HS-27A (cell line): Measurements from ENCODE around the gene SLC16A4.

Experiments used
- DNase-seq: peaks from one replicate; pipeline ENCODE4 v3.0.0-alpha.2; 2012; ENCODE audit warnings: low read depth, missing footprints

Gene SLC16A4

DNA sequence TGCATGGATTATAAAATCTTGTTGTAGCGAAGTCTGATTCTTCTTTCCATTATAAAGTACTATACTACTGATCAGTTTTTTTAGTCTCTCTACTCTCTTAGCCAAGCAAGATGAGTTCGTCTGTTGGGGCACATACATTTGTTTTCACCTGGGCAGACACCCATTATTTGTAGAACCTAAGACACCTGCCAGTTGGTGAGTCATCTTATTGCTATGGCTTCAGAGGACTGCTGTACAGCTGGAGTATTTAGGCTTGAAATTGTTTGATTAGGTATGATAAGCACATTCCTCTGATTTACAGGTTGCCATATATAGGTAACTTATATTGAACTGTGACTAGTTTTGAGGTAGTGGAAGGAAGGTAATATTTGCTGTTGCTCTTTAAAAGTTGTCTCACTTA, 34.4 kb downstream of the SLC16A4 start:
- DNase-seq: no peak

DNA sequence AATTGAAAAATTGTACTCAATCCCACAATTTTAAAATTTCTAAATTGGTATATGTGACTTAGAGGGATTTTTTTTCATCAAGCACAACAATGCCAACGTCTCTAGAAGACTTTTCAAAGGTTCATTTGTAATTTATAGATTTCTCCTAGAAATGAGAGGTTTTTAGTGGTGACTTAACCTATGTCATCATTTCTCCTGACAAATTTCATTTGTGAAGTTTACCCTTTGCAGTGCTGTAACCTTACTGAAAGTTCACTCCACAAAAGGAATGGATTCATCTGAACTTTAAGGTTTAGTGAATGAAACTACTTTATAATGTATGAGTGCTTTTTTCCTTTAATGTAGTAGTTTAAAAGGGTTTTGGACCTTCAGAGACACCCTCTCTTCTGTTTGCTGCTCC, 35.5 kb downstream of the SLC16A4 start:
- DNase-seq: no peak

DNA sequence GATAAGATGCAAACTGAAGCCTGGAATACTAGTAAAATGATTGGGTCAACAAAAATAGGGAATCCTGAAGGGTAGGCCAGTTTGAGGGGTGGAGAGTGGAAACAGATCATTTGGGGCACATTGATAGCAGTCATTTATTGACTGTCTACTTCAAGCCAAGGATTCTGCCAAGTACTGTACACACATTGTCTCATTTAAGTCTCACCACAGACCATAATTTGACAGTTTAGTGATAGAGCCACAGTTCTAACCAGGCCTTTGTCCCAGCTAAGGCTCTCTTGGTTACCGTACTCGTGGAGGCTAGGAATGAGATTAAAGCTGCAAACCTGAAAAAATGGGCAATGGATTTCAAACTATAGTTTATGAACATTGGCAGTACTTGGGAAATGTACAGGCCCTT, 40.5 kb downstream of the SLC16A4 start:
- no peak for DNase-seq

DNA sequence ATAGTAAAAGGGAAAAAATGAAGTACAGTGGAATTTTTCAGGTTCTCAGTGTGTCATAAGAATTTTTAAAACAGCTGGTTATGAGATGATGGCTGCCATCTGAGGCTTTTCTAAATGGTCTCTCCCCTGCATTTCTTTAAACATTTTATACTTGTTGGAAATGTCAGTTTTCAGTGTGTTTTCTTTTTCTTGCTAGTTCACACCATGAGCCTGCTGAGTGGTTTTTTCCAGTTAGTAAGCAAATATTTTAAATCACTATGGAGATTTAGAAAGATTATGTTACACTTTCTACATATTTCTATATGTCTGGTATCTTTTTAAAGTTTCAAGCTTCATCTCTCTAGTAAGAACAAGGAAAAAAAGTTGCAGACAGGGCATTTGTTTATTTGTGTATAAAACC, 42.1 kb downstream of the SLC16A4 start:
- DNase-seq: no peak

DNA sequence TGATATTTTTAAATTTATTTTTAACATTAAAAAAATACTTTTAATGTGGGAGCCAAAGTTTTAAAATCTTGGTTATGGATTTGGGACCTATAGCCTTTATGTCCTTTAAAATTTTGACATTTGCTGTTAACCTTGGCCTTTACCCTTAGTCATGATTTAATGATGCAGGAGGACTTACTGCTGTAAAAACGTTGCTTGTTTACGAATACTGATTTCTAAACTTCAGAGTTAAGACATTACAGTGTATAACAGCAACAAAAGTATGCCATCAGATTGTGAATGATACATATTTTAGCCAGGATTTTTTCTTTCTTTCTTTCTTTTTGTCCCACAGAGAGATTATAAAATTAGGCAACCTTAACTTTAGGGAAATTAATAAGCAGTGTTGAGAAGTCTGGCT, 42.8 kb downstream of the SLC16A4 start:
- DNase-seq: no peak

DNA sequence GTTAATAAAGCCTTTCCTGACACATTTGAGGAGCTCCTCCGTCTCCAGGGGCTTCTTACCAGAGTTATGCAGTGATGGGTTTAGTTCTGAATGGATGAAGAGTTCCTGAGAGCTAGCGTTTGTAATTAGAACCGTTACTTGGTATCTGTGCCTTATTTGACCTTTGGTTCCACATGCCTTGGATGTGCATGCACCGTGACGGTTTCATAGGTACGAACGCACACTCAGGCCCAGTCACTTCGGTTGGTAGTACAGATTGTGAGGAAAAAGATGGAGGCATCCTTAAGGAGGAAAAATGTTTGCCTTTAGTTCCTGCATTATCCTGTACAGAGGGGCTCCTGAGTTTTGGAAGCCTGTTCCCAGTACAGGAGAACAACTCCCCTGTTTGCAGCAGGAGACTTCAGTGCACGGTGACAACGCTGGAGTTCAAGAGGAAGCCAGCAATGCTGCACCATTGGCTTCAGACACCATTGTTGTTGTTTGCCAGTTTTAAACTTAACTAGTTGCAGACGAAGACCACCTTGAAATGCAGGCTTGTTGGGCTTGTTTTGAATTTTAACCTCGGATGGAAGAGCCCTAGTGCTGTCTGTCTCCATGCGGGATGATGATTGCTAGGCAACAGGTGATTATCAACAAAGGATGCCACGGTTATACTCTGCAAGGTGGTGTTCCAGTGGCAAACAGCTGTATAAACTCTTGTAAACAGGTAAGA, 43.5 kb downstream of the SLC16A4 start:
- DNase-seq: no peak

DNA sequence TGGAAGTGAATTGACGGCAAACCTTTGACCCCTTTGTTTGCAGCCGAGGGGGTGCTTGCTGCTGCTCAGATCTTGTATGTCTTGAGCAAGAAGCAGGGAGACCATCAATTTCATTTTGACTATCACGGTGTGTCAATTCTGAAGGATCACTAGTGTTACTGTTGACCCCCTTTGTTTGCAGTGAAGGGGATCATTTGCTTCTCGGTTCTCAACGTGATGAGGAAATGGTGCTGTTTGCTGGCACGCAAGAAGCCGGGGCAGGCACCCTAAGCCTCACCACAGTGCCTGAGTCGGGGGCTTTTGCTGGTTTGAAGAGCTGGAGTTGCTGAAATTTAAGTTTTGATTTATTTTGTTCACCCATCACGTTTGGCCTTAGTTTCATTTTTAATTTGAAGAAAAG, 44.1 kb downstream of the SLC16A4 start:
- no peak for DNase-seq

DNA sequence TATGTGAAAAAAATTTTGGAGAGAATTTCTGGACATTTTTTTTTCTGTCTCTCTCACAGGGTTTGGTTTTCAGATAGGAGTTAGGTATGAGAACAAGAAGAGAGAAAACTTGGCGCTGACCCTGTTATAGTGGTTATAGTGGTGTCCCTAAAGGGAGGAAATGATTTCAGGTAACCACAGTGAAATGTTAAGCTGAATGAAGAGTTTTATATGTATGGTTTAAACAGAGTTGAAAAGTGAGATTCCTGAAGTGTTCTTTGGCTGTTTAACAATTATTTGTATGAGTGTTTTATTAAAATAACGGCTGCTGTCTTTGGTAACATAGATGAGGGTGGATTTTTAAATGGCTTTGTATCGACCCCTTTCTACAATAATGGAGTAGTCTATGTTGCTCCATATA, 45.3 kb downstream of the SLC16A4 start:
- DNase-seq: no peak

DNA sequence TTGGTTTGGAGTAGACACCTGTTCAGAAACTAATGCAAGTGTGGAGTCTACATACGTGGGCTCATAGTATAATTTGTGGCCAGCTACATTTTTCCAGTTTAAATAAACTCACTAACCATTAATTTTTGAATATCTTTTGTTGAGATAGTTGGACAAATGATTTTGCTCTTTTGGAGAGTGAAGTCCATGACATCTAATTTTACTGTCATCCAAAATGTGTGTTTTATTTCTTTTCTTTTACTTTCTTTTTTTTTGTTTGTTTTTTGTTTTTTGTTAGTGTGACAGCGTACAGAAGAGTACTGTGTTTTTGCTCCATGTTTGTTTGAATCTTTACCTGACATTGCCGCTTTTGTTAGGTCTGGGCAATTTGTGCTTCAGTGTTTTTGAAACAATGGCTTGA, 46.7 kb downstream of the SLC16A4 start:
- DNase-seq: no peak

DNA sequence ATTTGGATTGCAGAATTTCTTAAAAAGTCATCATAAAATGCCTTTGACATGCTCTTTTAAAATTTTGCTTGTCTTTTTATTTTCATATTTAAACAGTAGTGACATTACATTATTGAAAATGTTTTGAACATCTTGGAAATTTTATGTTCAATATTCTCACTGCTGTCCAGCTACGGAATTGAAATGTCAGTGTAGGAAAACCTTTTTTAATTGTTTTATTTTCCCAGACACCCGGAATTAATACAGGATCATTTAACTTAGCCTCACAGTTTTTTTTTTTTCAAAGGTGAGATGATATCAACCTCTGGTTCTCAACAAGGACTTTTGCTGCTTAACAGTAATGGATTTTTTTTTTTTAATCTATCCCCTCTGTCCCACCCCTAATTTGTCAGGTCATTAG, 47.6 kb downstream of the SLC16A4 start:
- DNase-seq: no peak

DNA sequence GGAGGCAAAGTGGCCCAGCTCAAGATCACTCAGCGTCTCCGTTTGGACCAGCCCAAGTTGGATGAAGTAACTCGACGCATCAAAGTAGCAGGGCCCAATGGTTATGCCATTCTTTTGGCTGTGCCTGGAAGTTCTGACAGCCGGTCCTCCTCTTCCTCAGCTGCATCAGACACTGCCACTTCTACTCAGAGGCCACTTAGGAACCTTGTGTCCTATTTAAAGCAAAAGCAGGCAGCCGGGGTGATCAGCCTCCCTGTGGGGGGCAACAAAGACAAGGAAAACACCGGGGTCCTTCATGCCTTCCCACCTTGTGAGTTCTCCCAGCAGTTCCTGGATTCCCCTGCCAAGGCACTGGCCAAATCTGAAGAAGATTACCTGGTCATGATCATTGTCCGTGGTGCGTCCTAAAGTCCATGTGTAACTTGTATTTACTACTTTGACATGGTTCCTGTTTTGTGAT, 48.9 kb downstream of the SLC16A4 start:
- DNase-seq: no peak

DNA sequence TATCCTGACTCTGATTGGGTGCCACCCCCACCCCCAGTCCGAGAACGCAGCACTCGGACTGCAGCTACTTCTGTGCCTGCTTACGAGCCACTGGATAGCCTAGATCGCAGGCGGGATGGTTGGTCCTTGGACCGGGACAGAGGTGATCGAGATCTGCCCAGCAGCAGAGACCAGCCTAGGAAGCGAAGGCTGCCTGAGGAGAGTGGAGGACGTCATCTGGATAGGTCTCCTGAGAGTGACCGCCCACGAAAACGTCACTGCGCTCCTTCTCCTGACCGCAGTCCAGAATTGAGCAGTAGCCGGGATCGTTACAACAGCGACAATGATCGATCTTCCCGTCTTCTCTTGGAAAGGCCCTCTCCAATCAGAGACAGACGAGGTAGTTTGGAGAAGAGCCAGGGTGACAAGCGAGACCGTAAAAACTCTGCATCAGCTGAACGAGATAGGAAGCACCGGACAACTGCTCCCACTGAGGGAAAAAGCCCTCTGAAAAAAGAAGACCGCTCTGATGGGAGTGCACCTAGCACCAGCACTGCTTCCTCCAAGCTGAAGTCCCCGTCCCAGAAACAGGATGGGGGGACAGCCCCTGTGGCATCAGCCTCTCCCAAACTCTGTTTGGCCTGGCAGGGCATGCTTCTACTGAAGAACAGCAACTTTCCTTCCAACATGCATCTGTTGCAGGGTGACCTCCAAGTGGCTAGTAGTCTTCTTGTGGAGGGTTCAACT, 49.5 kb downstream of the SLC16A4 start:
- no peak for DNase-seq

DNA sequence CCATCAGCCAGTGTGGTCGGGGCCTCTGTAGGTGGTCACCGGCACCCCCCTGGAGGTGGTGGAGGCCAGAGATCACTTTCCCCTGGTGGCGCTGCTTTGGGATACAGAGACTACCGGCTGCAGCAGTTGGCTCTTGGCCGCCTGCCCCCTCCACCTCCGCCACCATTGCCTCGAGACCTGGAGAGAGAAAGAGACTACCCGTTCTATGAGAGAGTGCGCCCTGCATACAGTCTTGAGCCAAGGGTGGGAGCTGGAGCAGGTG, 50.7 kb downstream of the SLC16A4 start:
- DNase-seq: no peak

DNA sequence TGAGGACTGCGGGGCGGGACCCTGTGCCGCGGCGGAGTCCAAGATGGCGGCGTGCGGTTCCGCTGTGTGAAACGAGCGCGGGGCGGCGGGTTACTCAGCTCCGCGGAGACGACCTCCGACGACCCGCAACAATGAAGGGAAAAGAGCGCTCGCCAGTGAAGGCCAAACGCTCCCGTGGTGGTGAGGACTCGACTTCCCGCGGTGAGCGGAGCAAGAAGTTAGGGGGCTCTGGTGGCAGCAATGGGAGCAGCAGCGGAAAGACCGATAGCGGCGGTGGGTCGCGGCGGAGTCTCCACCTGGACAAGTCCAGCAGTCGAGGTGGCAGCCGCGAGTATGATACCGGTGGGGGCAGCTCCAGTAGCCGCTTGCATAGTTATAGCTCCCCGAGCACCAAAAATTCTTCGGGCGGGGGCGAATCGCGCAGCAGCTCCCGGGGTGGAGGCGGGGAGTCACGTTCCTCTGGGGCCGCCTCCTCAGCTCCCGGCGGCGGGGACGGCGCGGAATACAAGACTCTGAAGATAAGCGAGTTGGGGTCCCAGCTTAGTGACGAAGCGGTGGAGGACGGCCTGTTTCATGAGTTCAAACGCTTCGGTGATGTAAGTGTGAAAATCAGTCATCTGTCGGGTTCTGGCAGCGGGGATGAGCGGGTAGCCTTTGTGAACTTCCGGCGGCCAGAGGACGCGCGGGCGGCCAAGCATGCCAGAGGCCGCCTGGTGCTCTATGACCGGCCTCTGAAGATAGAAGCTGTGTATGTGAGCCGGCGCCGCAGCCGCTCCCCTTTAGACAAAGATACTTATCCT, 51.2 kb downstream of the SLC16A4 start:
- DNase-seq: peak; percentile 26

DNA sequence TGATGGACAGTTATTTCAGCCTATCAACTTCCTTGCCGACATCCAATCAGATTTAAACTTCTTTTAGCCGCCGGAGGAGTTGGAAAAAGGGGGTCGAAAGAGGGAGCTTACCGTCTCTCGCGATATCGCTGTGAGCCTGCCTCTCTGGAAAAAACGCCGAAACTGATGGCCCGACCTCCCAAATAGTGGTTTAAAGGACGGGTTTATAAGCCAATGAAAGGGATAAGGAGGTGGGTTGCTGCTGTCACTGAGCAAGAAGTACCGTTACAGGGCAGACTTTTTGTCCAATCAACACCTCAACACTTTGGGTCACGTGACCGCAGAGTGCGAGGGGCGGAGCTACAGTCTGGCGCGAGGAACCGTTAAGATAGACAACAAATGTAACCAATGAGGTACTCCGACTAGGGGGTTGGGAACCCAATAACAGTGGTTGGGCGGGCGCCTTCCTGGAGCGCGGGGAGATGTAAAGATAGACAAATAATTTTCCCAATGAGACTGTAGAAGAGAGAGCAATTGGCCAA, 51.9 kb downstream of the SLC16A4 start, which contains the start of gene RBM15:
RBM15 (plus strand) TSS at position 492 of the 521 bp plus-strand sequence; CDS start at position 521, 29 bp downstream.
- peak; percentile 100 for DNase-seq

DNA sequence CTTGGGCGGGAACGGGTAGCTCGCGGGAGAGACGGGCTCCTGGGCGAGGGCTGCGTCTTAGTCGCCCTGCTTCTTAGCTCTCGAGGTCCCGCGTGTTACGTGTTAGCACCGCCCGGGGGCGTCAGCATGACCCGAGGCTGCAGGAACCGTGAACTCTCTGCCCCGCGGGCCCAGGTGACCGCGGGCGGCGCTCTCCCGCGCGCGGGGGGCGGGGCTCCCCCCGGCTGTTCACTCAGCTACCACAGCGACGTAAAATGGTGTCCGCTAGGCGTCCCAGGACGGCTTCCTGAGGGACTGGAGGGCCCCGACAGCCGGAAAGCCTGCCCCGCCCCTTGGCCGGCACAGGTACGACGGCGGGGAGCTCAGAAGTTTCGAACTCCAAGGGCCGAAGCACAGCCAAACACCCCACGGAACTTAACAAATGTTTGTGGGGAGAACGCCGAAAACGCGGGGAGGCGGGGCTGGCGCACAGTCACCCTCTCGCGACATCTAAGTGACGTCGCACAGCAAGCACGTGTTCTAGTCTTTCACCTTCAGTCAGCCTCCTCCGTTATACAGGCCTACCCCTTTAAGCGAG, 52.4 kb downstream of the SLC16A4 start:
- no peak for DNase-seq

DNA sequence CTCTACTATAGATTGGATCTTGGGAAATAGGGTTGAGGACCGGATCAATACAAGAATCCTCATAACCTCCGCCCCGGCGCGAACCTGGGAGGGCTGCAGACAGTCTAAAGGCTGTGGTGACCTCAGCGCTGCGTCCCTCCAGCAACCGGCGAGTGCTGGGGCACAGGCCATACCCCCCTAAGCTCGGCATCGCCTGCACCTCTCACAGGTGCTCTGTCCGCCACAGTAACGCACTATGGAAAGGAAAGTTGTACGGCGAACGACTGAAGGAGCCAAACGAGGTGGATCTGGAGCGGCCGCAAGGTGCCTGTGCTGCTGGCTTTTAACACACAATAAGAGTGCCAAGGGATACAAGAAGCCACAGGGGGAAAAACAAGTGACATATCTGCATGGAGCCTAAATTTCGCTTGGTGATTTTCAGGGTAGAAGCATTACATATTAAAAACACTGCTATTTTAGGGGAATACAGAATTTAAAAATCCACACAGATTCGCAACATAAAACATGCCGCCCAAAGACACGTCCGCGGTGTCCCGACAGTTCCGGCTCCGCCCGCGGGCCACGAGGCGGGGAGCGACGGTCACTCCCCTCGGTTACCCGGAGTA, 53.0 kb downstream of the SLC16A4 start:
- DNase-seq: no peak

DNA sequence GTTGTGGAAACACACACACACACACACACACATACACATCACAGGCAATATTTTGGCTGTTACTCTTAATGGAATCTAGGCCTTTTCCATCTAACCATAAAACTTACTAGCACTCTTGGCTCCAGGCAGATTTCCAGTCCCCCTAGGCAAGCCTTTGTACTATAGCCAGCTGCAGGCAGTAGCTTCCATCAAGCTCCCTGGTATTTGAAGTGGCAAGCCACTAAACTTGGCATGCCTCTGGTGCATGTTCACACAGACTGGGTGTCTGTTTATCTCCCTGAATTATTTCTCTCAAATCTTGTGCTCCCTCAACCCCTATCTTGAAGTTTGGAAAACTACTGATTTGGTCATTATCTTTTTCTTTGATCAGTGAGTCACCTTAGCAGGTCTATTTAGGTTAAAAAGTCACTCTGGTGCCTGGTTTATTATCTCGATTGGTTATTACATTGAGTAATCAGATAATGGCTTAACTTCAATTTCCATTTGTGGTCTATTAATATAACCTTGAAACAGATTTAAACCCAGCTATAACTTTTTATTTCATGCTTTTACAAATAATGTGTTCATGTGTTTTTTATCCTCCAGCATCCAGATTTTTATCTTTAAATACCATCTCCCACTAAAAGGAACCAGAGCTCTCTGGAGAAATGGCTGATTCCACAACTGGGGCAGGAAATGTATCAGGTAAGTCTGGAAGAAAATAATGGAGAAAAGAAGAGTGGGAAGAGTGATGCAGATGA, 54.4 kb downstream of the SLC16A4 start:
- DNase-seq: no peak

DNA sequence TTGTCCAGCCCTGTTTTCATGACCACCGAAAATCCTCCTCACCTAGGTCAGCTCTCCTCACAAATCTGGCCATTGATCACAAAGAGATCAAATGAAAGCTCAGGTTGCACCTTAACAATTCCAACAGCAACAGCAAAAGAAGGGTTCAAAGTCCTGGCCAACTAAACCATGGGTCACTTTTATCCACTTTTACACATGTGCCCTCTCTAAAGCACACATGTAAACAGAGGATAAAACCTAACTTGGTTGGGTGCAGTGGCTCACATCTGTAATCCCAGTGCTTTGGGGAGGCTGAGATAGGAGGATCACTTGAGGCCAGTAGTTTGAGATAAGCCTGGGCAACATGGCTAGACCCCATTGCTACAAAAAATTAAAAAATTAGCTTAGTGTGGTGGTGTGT, 55.6 kb downstream of the SLC16A4 start:
- no peak for DNase-seq

DNA sequence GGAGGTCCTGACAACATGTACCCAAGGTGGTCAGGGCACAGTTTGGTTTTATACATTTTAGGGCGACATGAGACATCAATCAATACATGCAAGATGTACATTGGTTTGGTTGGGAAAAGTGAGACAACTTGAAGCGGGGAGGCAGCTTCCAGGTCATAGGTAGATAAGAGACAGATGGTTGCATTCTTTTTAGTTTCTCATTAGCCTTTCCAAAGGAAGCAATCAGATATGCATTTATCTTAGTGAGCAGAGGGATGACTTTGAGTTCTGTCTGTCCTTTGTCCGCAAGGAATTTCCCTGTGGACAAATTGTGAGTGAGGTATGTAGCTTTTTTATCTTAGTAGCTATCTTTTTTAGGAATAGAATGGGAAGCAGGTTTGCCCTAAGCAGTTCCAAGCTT, 62.1 kb downstream of the SLC16A4 start:
- DNase-seq: no peak

DNA sequence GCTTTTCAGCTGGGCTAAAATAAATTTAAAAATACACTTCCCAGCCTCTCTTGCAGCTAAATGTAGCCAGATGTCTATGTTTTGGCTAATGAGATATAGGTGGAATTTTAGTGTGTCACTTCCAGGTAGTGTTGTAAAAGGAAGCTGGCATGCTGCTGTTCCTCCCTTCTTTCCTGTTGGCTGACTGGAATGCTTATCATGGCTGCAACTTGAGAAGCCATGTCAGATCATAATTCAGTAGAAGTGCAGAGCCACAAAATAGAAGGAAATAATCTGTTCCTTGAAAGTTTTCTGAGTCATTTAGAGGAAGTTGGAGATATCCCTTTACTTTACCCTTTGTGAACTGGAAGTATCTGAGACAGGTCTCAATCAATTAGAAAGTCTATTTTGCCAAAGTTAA, 62.6 kb downstream of the SLC16A4 start:
- DNase-seq: no peak
